ENCODE results near the gene NKX2-4.
A peak's percentile ranks its signal among the peaks of the same experiment; 100 is the strongest.

Gene NKX2-4

GRCh38 chr20:21360705-21361104 is 36.6 kb downstream of the NKX2-4 start:
- H3K4me3 ChIP-seq (ENCODE audit: low read length): no peak overlapping the region
- DNase-seq (ENCODE audit: low read depth): peak; percentile 14
- TF ChIP-seq CTCF (IDR thresholded peaks at IDR 0.05; ENCODE audit: insufficient read depth, low read depth, low read length, missing control alignments): no peak

- H3K4me3 ChIP-seq (ENCODE audit: low read length): no peak overlapping the region
- TF ChIP-seq CTCF (IDR thresholded peaks at IDR 0.05; ENCODE audit: insufficient read depth, low read depth, low read length, missing control alignments): no peak
- no peak for DNase-seq (ENCODE audit: low read depth)
These were observed 38.6 kb downstream of the NKX2-4 start for GRCh38 chr20:21358737-21359136.

- TF ChIP-seq CTCF (IDR thresholded peaks at IDR 0.05; ENCODE audit: insufficient read depth, low read depth, low read length, missing control alignments): no peak
- H3K4me3 ChIP-seq (ENCODE audit: low read length): no peak overlapping the region
- no peak for DNase-seq (ENCODE audit: low read depth)
These were observed 39.5 kb downstream of the NKX2-4 start for GRCh38 chr20:21357844-21358243.

GRCh38 chr20:21356386-21356785 is 40.9 kb downstream of the NKX2-4 start:
- DNase-seq (ENCODE audit: low read depth): no peak
- H3K4me3 ChIP-seq (ENCODE audit: low read length): no peak overlapping the region
- TF ChIP-seq CTCF (IDR thresholded peaks at IDR 0.05; ENCODE audit: insufficient read depth, low read depth, low read length, missing control alignments): no peak

GRCh38 chr20:21355981-21356380 is 41.3 kb downstream of the NKX2-4 start:
- TF ChIP-seq CTCF (IDR thresholded peaks at IDR 0.05; ENCODE audit: insufficient read depth, low read depth, low read length, missing control alignments): no peak
- H3K4me3 ChIP-seq (ENCODE audit: low read length): no peak overlapping the region
- DNase-seq (ENCODE audit: low read depth): no peak

- TF ChIP-seq CTCF (IDR thresholded peaks at IDR 0.05; ENCODE audit: insufficient read depth, low read depth, low read length, missing control alignments): no peak
- H3K4me3 ChIP-seq (ENCODE audit: low read length): no peak overlapping the region
- peak; percentile 8 for DNase-seq (ENCODE audit: low read depth)
These were observed 44.1 kb downstream of the NKX2-4 start for GRCh38 chr20:21353236-21353635.

GRCh38 chr20:21352703-21353102 is 44.6 kb downstream of the NKX2-4 start:
- H3K4me3 ChIP-seq (ENCODE audit: low read length): no peak overlapping the region
- DNase-seq (ENCODE audit: low read depth): peak; percentile 9
- TF ChIP-seq CTCF (IDR thresholded peaks at IDR 0.05; ENCODE audit: insufficient read depth, low read depth, low read length, missing control alignments): no peak

All from epithelial cell of esophagus (primary cell).